Heart left ventricle (tissue), 13 donors: ENCODE results near the gene CYP51A1.

ENCODE experiments used
- POLR2A ChIP-seq, 2 donors: fragments of 450-650 bp; IDR thresholded peaks; one replicate each; pipeline ENCODE4 v1.6.1; 2017; ENCODE audit warnings: antibody characterized with exemption in 2 of 2, mild to moderate bottlenecking in 2 of 2, moderate library complexity in 2 of 2
- TF ChIP-seq, protein P1 (sequence below), 12 donors: fragments of 200-600 bp; sonication (generic) in 4 of 12; IDR thresholded peaks; one replicate each; pipeline versions ENCODE4 v1.5.0 to v1.8.0; 2018 to 2022; ENCODE audit warnings: antibody characterized with exemption in 12 of 12, mild to moderate bottlenecking in 5 of 12
- donor health status: ischemic (EF 13 %, LVEDD 7.1; RV severe dilation, severe dysfunction).
- donor health status: DM: no; HTN: yes; CAD: no.
- donor health status: DM: no; HTN: no; CAD: no.
- donor health status: ischemic (EF 25% LVEDD 6.9; RV normal size, moderate dysfunction).
- donor health status: ischemic (EF 25% LVEDD 5.7; RV mildly dilated, moderate dysfunction).
- donor health status: ischemic (EF 35%, LVEDD 5.7; RV mildly dilated, moderate dysfunction).
- donor health status: nonischemic (EF 11% LVEDD 7.7; RV severe dilation, severe dysfunction).
- donor health status: DM: yes; HTN: yes; CAD: no.
- donor health status: PGD.
- donor health status: ischemic (EF 29% LVEDD 5.4; RV normal size, mild dysfunction).
- donor health status: nonischemic (EF 23%, LVEDD 6.1; RV moderate dilation, normal function).

DNA sequence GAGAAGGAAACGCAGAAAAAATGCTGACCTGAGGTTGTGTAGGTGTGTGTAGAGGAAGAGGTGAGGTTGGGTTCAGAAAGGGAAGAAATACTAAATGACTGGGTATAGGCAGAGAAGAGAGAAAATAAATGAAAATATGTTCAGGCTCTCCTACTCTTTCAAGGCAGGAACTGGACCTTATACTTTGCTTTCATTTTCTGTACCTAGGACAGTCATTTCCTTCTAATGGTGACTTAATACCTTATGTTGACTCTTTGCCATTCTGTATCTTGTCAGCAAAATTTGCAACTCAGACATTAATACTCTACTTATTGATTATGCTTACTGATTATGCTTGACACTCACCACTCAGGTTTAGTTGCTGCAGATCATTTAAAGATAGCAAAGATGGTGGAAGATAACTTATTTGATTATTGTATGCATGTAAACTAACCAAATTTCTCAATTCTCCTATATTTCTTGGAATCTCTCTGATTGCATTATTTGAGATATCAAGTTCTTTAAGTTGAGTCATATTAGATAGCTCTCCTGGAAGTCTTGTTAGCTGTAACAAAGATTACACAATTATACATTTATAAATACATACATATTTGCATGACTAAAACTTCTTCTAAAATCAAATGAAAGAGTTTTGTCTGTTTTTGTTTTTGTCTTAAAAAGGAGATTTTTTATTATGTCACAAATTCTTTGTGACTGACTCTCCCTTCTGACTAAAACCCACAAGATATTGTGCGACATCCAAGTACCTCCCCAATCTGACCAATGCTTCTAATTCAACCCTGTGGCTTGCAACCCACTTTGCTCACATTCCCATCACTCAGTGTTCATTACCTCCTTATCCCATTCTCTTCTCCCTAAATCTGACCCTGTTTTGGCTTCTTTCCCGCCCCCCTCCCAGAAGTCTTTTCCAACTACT lies 24.6 kb upstream of the CYP51A1 start:
- TF ChIP-seq, protein P1, sequence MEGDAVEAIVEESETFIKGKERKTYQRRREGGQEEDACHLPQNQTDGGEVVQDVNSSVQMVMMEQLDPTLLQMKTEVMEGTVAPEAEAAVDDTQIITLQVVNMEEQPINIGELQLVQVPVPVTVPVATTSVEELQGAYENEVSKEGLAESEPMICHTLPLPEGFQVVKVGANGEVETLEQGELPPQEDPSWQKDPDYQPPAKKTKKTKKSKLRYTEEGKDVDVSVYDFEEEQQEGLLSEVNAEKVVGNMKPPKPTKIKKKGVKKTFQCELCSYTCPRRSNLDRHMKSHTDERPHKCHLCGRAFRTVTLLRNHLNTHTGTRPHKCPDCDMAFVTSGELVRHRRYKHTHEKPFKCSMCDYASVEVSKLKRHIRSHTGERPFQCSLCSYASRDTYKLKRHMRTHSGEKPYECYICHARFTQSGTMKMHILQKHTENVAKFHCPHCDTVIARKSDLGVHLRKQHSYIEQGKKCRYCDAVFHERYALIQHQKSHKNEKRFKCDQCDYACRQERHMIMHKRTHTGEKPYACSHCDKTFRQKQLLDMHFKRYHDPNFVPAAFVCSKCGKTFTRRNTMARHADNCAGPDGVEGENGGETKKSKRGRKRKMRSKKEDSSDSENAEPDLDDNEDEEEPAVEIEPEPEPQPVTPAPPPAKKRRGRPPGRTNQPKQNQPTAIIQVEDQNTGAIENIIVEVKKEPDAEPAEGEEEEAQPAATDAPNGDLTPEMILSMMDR (IDR thresholded peaks at IDR 0.05), result no peak
- no peak for TF ChIP-seq POLR2A (IDR thresholded peaks at IDR 0.05)
